ENCODE data around the gene FAM170B.

The FAM170B gene

DNA sequence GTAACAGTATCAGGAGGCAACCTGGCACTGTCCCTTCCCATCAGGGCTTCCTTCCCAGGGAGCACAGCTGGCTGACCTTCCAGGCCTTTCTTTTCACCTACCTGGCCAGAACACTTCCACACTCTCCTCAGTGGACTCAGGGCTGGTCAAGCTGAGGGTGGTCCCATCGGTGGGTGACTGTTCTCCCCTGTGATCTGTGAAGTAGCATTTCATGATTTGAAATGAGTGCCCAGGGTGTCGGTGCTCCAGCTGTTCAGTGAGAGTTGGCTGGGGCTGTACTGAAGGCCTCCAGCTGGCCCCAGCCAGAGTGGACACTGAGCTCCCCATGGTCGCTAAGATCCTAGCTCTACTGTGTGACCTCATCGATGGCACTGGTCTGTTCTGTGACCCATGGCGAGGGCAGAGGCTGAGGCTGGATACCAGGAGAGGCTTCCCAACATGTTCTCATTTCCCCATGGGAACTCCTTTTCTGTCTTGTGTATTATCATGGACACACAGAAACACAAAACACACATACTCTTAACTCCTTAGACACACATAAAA lies at the start of gene FAM170B:
TSS of gene FAM170B (minus strand) at position 316 of the 543 bp plus-strand sequence. CDS start at position 213, 103 bp downstream.
- no peak for DNase-seq (ENCODE audit: low spot score)

DNA sequence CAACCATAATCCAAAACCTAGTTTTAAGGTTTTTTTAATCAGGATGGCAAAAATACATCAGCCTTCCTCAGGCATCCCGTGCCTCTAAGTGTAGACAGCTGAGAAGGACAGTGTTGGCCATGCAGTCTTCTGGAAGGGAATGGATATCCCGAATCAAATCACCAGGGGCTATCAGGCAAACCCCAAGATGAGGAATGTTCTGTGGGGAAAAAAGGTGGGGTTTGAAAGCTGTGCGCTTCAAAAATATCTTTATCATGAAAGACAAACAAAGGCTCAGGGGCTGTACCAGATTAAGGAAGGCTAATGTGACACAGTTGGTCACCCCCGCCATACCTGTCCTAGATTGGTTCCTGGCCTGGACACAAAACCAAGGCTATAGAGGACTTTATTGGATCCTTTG lies 49.0 kb upstream of the FAM170B start:
- DNase-seq (ENCODE audit: low spot score): no peak

DNA sequence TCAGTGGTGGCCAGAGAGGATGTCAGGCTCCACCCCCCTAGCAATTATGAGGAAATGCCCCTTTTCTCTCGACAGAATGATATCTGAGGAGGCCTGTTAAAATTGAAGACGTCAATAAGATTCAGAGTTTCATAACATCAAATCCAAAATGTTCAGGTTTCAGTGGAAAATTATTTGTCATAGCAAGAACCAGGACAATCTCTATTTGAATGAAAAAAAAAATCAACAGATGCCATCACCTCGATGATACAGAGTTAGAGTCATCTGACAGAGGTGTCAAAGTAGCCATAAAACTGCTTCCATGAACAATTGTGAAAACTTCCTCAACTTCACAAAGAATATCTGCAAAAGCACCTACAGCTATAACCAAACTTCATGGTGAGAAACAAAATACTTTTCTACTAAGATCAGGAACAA lies 46.6 kb upstream of the FAM170B start:
- no peak for DNase-seq (ENCODE audit: low spot score)

DNA sequence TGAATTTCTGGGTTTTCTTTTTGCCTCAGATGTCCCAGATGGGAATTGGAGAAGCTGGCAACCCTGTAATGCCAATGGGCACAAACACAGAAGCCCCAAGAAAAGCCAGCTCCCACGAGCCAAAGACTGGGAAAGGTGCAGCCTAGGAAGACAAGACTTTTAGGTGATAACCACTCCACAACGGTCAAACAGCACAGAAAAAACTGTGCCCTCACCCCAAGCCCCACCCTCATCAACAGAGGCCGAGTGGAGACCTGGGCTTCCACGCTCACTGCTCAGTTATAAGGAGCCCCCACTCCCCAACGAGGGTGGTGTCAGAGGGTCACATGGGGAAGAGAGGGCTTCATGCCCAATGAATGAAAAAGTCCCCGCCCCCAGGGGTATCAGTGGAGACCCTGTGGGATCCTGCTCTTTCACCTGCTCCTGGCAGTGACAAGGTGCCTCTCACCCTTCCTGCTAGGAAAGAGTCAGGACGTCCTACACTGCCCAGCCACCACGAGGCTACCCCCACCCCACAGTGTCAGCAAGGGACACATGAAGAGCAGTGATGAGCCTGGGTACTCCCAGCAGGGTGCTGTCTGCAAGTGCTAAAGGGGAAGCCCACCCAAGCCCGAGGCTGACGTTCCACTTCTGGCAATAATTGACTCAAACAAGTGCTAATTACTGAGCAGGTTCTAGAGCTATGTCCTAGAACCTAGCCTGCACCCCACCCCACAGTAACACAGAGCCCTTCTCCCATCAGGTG lies 46.0 kb upstream of the FAM170B start:
- DNase-seq (ENCODE audit: low spot score): no peak

DNA sequence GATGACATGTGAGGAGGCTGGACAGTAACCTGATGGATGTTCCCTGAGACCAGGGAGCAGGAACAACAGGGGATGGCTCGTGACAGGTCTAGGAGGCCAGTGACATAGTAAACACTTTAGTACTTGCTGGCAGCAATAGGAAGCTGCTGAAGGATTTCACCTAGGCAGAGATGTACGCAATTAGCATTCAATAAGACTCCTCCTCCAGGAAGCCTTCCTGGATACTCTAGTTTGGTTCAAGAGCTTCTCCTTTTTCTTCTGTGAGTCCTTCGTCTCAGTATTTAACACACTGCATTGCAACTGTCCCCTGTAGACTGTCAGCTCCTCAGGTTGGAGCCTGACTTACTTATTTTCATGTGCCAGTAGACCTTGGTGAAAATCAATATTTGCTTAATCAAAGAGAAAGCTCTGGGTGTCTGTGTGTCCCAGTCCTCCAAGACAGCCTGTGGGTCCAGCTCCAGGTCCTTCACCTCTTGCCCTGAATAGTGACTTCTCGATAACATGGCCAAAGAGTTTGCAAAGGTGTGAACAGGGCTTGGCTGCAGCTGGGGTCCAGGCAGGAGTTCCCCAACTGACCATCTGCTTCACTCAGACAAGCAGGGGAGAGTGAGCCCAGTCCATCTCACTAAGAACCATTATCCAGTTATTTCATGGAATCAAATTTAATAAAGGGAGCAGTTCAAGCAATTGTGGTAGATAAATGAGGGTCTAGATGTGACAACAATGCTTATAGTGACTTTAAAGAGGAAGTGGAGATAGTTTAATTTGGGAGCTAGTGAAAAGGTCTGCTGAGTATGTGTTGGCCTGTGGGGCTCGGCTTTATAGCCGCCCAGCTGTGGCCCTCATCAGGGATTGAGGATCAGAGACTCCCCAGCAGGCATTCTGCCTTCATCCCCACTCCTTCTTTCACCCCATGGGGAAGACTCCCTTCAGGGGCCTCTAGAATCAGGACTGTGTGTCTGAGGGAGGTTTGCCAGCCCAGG lies 45.0 kb upstream of the FAM170B start:
- no peak for DNase-seq (ENCODE audit: low spot score)

DNA sequence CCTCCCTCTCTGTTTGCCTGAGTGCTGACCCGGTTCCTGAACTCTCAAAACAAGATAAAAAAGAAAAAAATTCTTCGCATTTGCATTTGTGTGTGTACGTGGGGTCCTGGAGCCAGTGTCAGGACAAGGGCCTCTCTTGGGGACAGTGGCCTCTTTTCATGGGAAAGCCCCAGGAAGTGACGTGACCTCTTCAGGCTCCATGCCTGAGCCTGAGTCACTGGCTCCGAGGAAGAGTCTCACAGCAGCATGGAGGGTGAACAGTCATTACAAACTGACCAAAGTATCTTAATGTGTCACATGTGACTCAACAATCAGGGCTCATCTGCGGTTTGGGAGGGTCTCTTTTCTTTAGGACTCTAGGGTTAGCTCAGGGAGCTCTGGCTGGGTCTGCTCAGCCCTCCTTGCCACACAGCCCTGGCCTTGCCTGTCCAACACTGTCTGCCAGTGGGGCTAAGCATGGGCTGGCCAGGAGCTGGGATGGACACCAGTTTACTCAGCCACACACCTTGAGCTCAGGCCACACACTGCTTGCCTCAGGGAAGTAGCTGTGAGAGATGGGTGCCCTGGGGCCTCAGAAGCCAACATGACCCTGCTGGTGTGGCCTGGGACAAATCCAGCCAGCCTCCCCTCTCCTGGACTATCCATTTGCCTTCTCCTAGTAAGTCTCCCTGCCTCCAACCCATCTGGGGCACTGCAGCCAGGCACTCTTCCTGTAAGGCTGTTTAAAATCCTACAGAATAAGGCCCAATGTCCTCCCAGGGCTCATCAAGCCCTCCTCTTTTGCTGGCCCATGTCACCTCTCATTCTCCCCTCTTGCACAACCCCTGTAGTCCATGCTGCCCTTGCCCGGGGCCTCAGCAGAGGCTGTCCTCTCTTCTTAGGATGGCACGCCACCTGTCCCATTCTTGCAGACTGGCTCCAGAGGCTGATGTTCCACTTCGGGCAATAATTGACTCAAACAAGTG lies 43.9 kb upstream of the FAM170B start:
- no peak for DNase-seq (ENCODE audit: low spot score)

DNA sequence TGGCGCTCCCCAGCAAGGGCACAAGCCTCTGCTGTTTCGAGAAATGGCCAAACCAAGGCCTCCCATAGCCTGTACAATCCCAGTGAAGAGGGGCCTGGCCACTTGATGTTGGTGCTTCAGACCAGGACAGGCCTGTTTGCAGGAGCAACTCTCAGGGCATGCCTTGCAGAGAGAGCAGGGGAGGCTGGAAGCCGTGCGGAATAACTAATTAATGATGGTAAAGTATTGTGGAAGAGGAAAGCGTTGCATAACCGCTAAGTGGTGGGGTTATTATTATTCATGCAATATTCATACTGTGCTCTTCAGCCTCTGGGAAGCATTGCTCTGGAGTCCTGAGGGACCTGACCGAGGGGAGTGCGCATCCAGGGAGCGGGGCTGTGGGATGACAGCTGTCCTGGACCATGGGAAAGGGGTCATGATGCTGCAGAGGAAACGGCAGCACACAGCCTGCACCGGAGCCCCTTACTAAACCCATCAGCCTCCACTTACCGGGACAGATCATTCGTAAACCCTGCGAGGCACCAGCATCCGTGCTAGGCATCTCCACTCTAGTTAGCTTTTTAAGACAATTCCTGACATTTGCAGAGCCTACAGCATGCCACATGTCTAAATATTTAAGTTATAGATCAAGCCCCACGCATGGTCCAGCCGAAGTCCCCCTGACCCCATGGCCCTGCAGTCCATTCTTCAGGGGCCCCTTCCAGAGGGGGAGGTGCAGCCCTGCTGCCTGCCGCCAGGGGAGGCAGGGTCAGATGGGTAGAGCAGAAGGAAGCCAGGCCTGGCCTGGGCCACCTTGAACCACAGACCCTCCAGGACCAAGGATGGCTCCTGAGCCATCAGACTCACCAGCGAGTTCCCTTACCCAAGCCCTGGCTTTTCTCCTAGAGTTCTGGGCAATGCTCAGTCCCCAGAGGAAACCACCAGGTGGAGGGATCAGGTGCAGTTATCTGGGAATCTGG lies 42.8 kb upstream of the FAM170B start:
- no peak for DNase-seq (ENCODE audit: low spot score)

DNA sequence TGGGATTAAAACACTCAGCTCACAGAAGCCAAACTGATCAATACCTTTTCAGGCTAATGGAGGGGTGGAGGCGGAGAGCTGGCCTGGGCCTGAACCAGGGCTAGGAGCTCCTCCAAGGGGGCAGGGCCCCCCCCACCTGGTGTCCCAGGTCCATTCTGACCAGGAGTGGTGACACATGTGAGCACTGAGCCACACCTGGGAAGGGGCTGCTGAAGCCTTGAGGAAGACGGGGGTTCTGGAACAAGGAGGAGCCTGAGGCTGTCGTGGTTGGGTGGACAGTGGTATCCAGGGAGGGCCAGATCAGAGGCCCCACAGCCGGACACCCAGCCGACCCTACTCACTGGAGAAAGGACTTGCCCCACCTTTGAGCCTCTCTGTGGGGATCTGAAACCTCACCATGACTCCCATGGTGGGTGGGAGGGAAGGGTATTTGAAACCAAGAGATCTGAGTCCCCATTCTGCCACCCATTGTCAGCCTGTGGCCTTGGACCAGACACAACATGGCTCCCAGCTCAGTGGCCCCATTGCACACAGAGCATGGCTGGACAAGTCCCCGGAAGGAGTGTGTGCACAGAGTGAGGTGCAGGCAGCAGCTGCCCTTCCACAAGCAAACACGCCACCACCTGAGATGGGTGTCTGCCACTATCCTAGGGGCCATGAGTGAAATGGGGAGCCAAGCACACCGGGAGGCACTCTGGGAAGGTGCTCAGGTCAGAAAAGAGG lies 41.9 kb upstream of the FAM170B start:
- DNase-seq (ENCODE audit: low spot score): no peak

DNA sequence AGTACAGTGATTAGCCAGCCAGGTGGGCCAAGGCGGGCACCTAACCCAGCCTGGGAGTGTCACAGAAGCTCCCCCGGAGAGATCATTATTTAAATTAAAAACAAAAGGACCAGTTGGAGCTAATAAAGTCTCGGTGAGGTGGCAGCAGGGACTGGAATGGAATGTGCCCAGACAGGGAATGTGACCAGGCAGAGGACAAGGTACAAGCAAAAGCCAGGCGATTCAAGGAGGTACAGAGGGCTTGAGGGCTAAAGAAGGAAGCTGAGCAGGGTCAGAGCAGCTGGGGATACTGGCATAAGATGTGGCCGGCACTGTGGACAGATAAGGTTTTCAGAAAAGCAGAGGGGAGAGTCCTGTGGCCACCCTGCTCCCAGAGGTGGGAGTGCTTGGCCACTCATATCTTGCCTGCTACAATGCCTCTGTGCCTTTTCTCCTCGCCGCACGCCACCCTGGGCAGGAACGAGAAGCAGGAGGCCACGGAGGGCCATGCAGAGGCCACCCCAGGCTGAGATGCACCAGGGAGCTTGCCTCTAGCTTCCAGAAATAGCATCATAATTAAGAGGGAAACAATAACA lies 41.2 kb upstream of the FAM170B start:
- DNase-seq (ENCODE audit: low spot score): no peak

DNA sequence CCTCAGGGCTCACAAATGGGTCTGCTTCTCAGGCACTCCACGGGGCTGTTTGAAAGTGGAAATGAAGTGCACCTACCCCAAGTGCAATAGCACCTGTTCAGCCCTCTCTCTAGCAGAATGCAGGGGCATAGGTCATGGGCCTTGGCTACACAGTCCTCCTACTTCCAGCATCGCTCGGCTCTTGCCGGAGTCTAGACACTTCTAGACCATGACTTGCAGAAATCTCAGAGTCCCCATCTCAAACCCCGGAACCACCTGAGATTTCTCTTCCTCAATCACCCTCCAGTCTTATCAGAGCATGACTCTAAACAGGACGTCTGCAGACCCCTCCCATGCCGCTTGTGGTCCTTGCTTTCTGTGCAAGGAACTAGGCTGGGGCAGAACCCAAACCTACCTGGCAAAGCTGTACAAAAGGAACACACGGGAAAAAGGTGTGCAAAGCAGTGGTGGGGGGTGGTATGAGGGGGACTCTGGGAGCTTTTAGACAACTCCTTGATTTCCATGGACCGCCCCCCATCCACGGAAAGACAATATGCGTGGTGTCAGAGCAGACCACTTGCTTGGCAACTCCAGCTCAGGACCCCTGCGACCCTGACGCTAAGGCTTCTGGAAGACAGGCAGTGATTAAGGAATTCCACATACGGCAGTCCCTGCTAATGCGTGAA lies 40.6 kb upstream of the FAM170B start:
- no peak for DNase-seq (ENCODE audit: low spot score)

DNA sequence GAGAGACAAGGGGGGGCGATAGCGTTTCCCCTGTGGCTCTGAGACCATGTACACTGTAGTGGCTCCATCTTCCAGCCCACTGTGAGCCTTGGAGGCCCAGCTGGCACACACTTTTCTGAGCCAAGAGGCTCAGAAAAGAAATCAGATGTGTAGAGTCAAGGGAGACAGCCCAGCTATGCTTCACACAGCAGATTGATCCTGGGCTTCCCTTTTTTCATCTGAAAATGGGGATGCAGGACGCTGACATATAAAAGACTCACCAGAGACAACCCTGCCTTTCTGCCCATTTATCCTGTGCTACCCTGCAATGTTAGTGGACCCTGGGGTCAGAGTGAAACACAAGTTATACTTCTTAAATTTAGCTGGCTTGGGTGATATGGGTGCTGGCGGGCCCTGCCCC lies 40.0 kb upstream of the FAM170B start:
- DNase-seq (ENCODE audit: low spot score): no peak

DNA sequence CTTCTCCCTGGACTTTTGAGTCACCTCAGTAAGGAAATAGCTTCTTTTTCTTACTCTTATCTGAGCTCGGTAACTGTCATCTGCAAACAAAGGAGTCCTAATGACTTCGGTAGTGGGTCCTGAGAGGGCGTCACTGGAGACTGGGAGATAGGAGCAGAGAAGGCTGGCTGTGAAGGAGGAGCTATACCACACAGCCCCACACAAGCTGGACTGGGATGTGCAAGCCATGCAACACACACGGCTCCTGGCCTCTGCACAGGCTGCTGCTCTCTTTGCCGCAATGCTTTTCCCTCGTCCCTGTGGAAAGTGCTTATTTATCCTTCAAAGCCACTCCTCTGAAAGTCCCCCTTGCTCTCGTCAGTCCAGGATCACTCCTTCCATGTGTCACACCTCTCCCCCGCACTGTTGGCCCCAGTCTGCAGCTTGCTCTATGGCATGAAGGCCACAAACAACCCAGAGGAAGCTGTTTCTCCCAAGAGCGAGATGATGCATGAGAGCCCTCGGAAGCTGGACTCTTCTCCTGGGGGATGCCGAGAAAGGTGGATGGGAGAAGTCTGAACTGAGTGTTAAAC lies 39.5 kb upstream of the FAM170B start:
- DNase-seq (ENCODE audit: low spot score): no peak

DNA sequence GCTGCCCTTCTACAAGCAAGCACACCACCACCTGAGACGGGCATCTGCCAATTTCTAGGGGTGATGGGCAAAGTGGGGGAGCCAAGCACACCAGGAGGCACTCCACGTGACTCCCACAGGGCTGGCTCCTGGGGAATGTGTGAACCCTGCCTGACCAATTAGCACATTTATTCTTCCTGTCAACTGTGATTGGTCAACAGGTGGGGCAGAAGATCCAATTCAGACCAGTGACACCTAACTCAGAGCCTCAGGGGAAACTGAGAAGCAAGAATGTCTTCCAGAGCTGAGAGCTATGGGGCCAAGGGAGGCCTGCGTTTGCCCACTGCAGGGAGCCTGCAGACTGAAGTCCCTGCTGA lies 38.9 kb upstream of the FAM170B start:
- DNase-seq (ENCODE audit: low spot score): no peak

DNA sequence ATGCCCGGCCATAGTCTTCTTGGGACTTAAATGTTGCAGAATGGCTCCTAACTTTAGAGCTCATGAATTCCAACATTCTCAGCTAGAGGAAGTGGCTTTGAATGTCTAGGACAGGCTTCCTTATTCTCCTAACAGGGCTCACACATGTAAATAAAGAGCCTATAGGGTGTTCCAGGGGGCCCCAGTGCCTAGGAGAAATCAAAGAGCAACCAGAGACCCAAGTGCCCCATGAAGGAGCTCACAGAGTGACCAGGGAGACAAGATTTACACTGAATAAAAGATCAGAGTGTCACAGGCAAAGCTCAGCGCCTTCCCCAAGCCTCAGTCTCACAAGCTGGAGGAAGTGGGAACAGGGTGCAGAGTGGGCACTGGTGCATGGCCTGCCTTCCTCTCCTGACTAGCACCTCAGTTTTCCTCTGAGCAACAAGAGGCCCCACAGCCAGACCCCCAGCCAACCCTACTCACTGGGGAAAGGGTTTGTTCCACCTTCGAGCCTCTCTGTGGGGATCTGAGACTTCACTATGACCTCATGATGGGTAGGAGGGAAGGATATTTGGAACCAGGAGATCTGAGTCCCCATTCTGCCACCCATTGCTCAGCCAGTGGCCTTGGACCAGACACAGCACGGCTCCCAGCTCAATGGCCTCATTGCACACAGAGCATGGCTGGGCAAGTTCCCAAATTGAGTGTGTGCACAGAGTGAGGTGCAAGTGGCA lies 38.4 kb upstream of the FAM170B start:
- DNase-seq (ENCODE audit: low spot score): no peak

DNA sequence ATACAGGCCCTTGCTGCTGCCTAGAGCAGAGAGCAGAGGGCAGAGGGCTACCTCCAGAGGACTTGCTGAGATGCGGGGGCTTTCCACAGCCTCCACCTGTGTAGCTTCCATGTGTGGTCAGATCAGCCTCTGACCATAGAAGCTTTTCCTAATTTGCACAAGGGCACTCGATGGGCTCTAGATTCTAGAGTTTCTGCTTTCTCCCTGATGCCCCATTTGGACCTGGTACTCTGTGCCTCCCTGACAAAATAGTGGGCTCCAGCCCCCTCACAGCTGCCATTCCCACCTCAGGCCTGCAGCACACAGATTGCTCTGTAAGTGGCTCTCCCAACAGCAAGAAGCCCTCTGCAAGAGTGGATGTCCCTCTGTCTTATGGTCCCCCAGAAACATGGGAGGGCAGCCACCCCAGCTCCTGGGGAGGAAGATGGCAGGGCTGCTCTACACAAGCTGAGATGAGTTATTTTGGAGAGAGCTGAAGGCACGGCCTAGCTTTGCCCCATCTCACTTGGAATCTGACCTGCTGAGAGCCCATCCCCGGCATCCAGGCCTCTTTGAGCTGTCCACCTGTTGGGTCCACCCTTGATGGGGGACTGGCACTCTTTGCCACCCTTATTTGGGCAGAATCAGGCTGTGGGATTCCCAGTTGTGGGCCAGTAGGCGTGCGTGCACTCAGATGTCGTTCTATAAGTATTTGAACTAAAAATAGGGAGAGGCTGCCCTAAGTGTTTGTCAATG lies 37.7 kb upstream of the FAM170B start:
- DNase-seq (ENCODE audit: low spot score): no peak

DNA sequence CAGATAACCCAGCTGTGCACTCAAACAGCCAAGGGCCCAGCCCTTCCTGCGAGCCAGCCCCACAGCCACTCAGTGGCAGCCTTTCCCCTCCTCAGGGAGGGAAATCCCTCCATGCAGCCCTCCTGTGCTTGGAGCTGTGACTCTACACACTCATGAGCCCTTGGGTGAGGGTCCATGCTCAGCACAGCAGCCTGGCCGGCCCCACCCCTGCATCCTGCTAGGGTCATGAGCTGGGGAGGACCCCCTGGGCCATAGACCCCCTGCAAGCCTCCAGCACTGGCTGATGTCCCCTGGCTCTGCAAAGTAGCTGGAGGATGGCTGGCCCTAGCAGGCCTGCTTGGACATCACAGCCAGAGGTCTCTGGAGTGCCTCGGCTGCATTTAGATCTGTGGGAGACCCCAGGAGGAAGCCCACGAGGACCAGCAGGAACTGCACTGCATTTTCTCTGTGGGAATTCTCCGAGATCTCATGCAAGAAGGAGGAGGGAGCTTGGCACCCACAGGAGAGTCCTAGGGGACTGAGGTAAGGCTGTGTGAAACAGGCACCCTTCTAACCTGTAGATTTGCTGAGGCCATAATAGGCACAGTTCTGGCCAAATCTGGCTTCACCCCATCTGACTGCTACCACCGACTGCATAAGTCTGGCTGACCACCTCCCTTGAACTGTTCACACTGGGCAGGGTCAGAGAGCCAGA lies 37.0 kb upstream of the FAM170B start:
- DNase-seq (ENCODE audit: low spot score): no peak

DNA sequence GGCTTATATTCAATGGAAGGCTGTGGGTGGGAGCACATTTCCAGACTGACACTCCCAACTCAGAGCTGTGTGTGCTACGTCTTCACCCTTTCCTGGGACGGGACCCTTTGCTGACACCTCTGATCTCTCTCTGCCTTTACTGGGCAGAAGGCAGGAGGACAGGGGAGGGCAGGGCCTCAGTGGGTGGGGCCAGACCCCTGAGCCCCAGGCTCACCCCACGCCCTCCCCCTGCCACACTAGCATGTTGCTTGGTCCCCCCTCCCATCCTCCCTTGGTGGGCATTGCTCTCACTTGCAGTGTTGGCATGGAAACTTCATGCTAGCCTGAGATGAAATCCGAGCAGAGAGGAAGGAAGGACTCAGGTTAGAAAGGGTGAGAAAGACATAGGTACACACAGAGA lies 36.0 kb upstream of the FAM170B start:
- DNase-seq (ENCODE audit: low spot score): no peak
